ENCODE results near the gene PTPN3.

- TF ChIP-seq MYC (IDR thresholded peaks at IDR 0.05; ENCODE audit: borderline replicate concordance, low read length) = no peak
- no peak for TF ChIP-seq POLR2A (IDR thresholded peaks at IDR 0.05; ENCODE audit: low read length)
- TF ChIP-seq, protein P1, sequence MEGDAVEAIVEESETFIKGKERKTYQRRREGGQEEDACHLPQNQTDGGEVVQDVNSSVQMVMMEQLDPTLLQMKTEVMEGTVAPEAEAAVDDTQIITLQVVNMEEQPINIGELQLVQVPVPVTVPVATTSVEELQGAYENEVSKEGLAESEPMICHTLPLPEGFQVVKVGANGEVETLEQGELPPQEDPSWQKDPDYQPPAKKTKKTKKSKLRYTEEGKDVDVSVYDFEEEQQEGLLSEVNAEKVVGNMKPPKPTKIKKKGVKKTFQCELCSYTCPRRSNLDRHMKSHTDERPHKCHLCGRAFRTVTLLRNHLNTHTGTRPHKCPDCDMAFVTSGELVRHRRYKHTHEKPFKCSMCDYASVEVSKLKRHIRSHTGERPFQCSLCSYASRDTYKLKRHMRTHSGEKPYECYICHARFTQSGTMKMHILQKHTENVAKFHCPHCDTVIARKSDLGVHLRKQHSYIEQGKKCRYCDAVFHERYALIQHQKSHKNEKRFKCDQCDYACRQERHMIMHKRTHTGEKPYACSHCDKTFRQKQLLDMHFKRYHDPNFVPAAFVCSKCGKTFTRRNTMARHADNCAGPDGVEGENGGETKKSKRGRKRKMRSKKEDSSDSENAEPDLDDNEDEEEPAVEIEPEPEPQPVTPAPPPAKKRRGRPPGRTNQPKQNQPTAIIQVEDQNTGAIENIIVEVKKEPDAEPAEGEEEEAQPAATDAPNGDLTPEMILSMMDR (IDR thresholded peaks at IDR 0.05) = no peak
- TF ChIP-seq CHD4 (IDR thresholded peaks at IDR 0.05; ENCODE audit: borderline replicate concordance) = no peak
- TF ChIP-seq RAD21 (conservative IDR thresholded peaks at IDR 0.05 in 1 of 2, IDR thresholded peaks at IDR 0.05 in 1 of 2) = no peak
- TF ChIP-seq EP300 (IDR thresholded peaks at IDR 0.05) = no peak
- no peak for TF ChIP-seq CHD2 (IDR thresholded peaks at IDR 0.05; ENCODE audit: low read length, partially characterized antibody)
- TF ChIP-seq, protein P2, sequence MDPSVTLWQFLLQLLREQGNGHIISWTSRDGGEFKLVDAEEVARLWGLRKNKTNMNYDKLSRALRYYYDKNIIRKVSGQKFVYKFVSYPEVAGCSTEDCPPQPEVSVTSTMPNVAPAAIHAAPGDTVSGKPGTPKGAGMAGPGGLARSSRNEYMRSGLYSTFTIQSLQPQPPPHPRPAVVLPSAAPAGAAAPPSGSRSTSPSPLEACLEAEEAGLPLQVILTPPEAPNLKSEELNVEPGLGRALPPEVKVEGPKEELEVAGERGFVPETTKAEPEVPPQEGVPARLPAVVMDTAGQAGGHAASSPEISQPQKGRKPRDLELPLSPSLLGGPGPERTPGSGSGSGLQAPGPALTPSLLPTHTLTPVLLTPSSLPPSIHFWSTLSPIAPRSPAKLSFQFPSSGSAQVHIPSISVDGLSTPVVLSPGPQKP (IDR thresholded peaks at IDR 0.05; ENCODE audit: low read depth, low read length) = no peak
- no peak for TF ChIP-seq CEBPB (IDR thresholded peaks at IDR 0.05)
- no peak for TF ChIP-seq RCOR1 (IDR thresholded peaks at IDR 0.05; ENCODE audit: low read depth, low read length)
- no peak for TF ChIP-seq SMC3 (IDR thresholded peaks at IDR 0.05)
- no peak for TF ChIP-seq MAFK (IDR thresholded peaks at IDR 0.05; ENCODE audit: partially characterized antibody)
- no peak for TF ChIP-seq ESRRA (IDR thresholded peaks at IDR 0.05; ENCODE audit: borderline replicate concordance, low read length)
- TF ChIP-seq RNF2 (IDR thresholded peaks at IDR 0.05; ENCODE audit: borderline replicate concordance, low read depth) = no peak
These were observed 70.2 kb downstream of the PTPN3 start for GRCh38 chr9:109427886-109428285.
